Measurements from ENCODE around the gene EIF3C.
"Not testable (repeated sequence)": the region's sequence is repeated elsewhere in the genome, so short reads cannot be mapped to it uniquely, and the experiment has no call there.

EIF3C gene

GRCh38 chr16:28688327-28688952 is 22.8 kb upstream of the EIF3C start:
- H3K4me2 ChIP-seq (ENCODE audit: low read length); H3K14ac ChIP-seq (ENCODE audit: low read length); H3K9me3 ChIP-seq (ENCODE audit: insufficient read depth, low read depth, low read length); H3K79me2 ChIP-seq (ENCODE audit: control insufficient read depth, insufficient read depth, low read length, poor library complexity); DNase-seq; H3K23ac ChIP-seq (ENCODE audit: low read length); H4K12ac ChIP-seq (ENCODE audit: low read depth, low read length); H3K27me3 ChIP-seq (ENCODE audit: insufficient read depth, low read length); H3K18ac ChIP-seq (ENCODE audit: low read length); H2BK5ac ChIP-seq (ENCODE audit: low read depth, low read length, poor library complexity); H3K36me3 ChIP-seq (ENCODE audit: control insufficient read depth in 1 of 2, insufficient read depth in 2 of 2, low read length in 2 of 2); H3K4me3 ChIP-seq (ENCODE audit: low read depth, low read length); H3K79me1 ChIP-seq (ENCODE audit: low read length); H2AFZ ChIP-seq (ENCODE audit: insufficient read depth, low read length, poor library complexity); H4K8ac ChIP-seq (ENCODE audit: low read depth, low read length); H4K91ac ChIP-seq (ENCODE audit: low read depth, low read length); H2BK120ac ChIP-seq (ENCODE audit: insufficient read depth, low read length, poor library complexity); H2AK5ac ChIP-seq (ENCODE audit: low read length); H3K27ac ChIP-seq (ENCODE audit: low read depth, low read length); H3K4ac ChIP-seq (ENCODE audit: low read depth, low read length); H3K4me1 ChIP-seq (ENCODE audit: control insufficient read depth in 1 of 2, insufficient read depth in 2 of 2, low read length in 2 of 2); H3K9ac ChIP-seq (ENCODE audit: low read length); H2BK12ac ChIP-seq (ENCODE audit: low read length): not testable (repeated sequence)
- WGBS (ENCODE audit: extremely low coverage, insufficient coverage, insufficient read length): no CpG with 5 or more reads among the region's 10 CpGs

GRCh38 chr16:28689425-28689824 is 21.8 kb upstream of the EIF3C start:
- not testable (repeated sequence) for H4K91ac ChIP-seq (ENCODE audit: low read depth, low read length); H3K18ac ChIP-seq (ENCODE audit: low read length); H3K27me3 ChIP-seq (ENCODE audit: insufficient read depth, low read length); H4K12ac ChIP-seq (ENCODE audit: low read depth, low read length); H3K4ac ChIP-seq (ENCODE audit: low read depth, low read length); H3K23ac ChIP-seq (ENCODE audit: low read length); H3K14ac ChIP-seq (ENCODE audit: low read length); H3K27ac ChIP-seq (ENCODE audit: low read depth, low read length); H2AFZ ChIP-seq (ENCODE audit: insufficient read depth, low read length, poor library complexity); H2BK12ac ChIP-seq (ENCODE audit: low read length); H2AK5ac ChIP-seq (ENCODE audit: low read length); H3K4me3 ChIP-seq (ENCODE audit: low read depth, low read length); H2BK5ac ChIP-seq (ENCODE audit: low read depth, low read length, poor library complexity); H3K4me2 ChIP-seq (ENCODE audit: low read length); H4K8ac ChIP-seq (ENCODE audit: low read depth, low read length); DNase-seq; H3K79me1 ChIP-seq (ENCODE audit: low read length); H3K9ac ChIP-seq (ENCODE audit: low read length); H3K4me1 ChIP-seq (ENCODE audit: control insufficient read depth in 1 of 2, insufficient read depth in 2 of 2, low read length in 2 of 2); H2BK120ac ChIP-seq (ENCODE audit: insufficient read depth, low read length, poor library complexity); H3K79me2 ChIP-seq (ENCODE audit: control insufficient read depth, insufficient read depth, low read length, poor library complexity); H3K9me3 ChIP-seq (ENCODE audit: insufficient read depth, low read depth, low read length); H3K36me3 ChIP-seq (ENCODE audit: control insufficient read depth in 1 of 2, insufficient read depth in 2 of 2, low read length in 2 of 2)
- WGBS (ENCODE audit: extremely low coverage, insufficient coverage, insufficient read length): no CpG with 5 or more reads among the region's 13 CpGs

- H4K12ac ChIP-seq (ENCODE audit: low read depth, low read length); H3K23ac ChIP-seq (ENCODE audit: low read length); H3K14ac ChIP-seq (ENCODE audit: low read length); H2BK5ac ChIP-seq (ENCODE audit: low read depth, low read length, poor library complexity); H2AK5ac ChIP-seq (ENCODE audit: low read length); H2BK12ac ChIP-seq (ENCODE audit: low read length); H3K9ac ChIP-seq (ENCODE audit: low read length); H3K79me1 ChIP-seq (ENCODE audit: low read length); H4K91ac ChIP-seq (ENCODE audit: low read depth, low read length); H3K27me3 ChIP-seq (ENCODE audit: insufficient read depth, low read length); H3K4ac ChIP-seq (ENCODE audit: low read depth, low read length); H3K9me3 ChIP-seq (ENCODE audit: insufficient read depth, low read depth, low read length); H2AFZ ChIP-seq (ENCODE audit: insufficient read depth, low read length, poor library complexity); H3K4me3 ChIP-seq (ENCODE audit: low read depth, low read length); H3K4me1 ChIP-seq (ENCODE audit: control insufficient read depth in 1 of 2, insufficient read depth in 2 of 2, low read length in 2 of 2); H3K18ac ChIP-seq (ENCODE audit: low read length); H3K36me3 ChIP-seq (ENCODE audit: control insufficient read depth in 1 of 2, insufficient read depth in 2 of 2, low read length in 2 of 2); H3K79me2 ChIP-seq (ENCODE audit: control insufficient read depth, insufficient read depth, low read length, poor library complexity); H3K4me2 ChIP-seq (ENCODE audit: low read length); H2BK120ac ChIP-seq (ENCODE audit: insufficient read depth, low read length, poor library complexity); H3K27ac ChIP-seq (ENCODE audit: low read depth, low read length); H4K8ac ChIP-seq (ENCODE audit: low read depth, low read length); DNase-seq: not testable (repeated sequence)
- WGBS (ENCODE audit: extremely low coverage, insufficient coverage, insufficient read length): no CpG with 5 or more reads among the region's 4 CpGs
Measured at GRCh38 chr16:28691722-28692121, 19.5 kb upstream of the EIF3C start.

- not testable (repeated sequence) for DNase-seq; H2AFZ ChIP-seq (ENCODE audit: insufficient read depth, low read length, poor library complexity); H3K23ac ChIP-seq (ENCODE audit: low read length); H4K91ac ChIP-seq (ENCODE audit: low read depth, low read length); H3K27ac ChIP-seq (ENCODE audit: low read depth, low read length); H3K36me3 ChIP-seq (ENCODE audit: control insufficient read depth in 1 of 2, insufficient read depth in 2 of 2, low read length in 2 of 2); H4K12ac ChIP-seq (ENCODE audit: low read depth, low read length); H3K14ac ChIP-seq (ENCODE audit: low read length); H3K18ac ChIP-seq (ENCODE audit: low read length); H2BK12ac ChIP-seq (ENCODE audit: low read length); H3K9me3 ChIP-seq (ENCODE audit: insufficient read depth, low read depth, low read length); H3K4me3 ChIP-seq (ENCODE audit: low read depth, low read length); H4K8ac ChIP-seq (ENCODE audit: low read depth, low read length); H3K9ac ChIP-seq (ENCODE audit: low read length); H3K4me2 ChIP-seq (ENCODE audit: low read length); H2AK5ac ChIP-seq (ENCODE audit: low read length); H3K27me3 ChIP-seq (ENCODE audit: insufficient read depth, low read length); H2BK120ac ChIP-seq (ENCODE audit: insufficient read depth, low read length, poor library complexity); H2BK5ac ChIP-seq (ENCODE audit: low read depth, low read length, poor library complexity); H3K79me1 ChIP-seq (ENCODE audit: low read length); H3K4ac ChIP-seq (ENCODE audit: low read depth, low read length); H3K79me2 ChIP-seq (ENCODE audit: control insufficient read depth, insufficient read depth, low read length, poor library complexity); H3K4me1 ChIP-seq (ENCODE audit: control insufficient read depth in 1 of 2, insufficient read depth in 2 of 2, low read length in 2 of 2)
- no CpG with 5 or more reads among the region's 11 CpGs for WGBS (ENCODE audit: extremely low coverage, insufficient coverage, insufficient read length)
Measured at GRCh38 chr16:28693257-28693950, 17.9 kb upstream of the EIF3C start.
